Activated CD8-positive, alpha-beta memory T cell treated with anti-CD3 and anti-CD28 coated beads for 4 hours (primary cell): ENCODE measurements around the gene GINS3.
"Not testable (repeated sequence)": the region's sequence is repeated elsewhere in the genome, so short reads cannot be mapped to it uniquely, and the experiment has no call there.

Source experiments
- DNase-seq, 2 donors: peaks; one replicate each; pipeline ENCODE4 v3.0.0-alpha.2; 2020; ENCODE audit warnings: low read depth in 2 of 2

Gene GINS3

DNA sequence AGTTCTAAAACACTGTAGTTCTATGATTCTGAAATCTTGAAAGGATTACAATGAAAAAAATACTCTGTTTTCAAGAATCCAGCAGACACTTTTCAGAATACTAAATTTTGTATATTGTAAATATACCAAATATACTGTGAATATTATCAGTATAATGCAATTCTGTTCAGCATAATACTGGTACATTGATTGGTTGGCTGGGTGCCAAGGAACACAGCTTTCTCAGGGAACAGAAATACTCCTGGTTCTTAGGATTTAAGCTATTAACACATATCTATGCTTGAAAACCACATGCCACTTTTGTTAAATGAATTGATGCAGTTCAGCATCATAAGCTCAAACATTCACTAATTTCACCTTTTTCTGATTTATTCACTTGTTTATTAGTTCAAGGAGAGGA, 2.5 kb upstream of the GINS3 start:
- DNase-seq: no peak

DNA sequence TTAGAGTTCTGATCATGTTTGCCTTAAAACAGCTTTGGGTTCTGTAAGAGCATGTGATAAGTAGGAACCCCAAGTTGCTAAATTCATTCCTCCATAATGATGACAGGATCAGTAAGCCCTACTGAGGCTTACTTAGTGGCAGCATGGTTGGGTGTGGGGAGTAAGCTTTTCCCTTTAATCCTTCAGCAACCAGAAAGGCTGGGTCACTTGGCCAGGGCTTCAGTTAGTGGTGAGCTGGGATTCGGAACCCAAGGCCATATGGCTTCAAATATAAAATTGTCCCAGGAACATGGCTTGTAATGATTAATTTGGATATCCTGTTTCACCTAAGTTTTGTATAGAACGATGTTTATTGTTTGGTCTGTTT, 850 bp downstream of the GINS3 start:
- no peak for DNase-seq

DNA sequence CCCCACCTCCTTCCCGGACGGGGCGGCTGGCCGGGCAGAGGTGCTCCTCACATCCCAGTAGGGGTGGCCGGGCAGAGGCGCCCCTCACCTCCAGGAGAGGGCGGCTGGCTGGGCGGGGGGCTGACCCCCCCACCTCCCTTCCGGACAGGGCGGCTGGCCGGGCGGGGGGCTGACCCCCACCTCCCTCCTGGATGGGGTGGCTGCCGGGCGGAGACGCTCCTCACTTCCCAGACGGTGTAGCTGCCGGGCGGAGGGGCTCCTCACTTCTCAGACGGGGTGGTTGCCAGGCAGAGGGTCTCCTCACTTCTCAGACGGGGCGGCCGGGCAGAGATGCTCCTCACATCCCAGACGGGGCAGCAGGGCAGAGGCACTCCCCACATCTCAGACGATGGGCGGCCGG, 4.6 kb downstream of the GINS3 start:
- DNase-seq: not testable (repeated sequence)

DNA sequence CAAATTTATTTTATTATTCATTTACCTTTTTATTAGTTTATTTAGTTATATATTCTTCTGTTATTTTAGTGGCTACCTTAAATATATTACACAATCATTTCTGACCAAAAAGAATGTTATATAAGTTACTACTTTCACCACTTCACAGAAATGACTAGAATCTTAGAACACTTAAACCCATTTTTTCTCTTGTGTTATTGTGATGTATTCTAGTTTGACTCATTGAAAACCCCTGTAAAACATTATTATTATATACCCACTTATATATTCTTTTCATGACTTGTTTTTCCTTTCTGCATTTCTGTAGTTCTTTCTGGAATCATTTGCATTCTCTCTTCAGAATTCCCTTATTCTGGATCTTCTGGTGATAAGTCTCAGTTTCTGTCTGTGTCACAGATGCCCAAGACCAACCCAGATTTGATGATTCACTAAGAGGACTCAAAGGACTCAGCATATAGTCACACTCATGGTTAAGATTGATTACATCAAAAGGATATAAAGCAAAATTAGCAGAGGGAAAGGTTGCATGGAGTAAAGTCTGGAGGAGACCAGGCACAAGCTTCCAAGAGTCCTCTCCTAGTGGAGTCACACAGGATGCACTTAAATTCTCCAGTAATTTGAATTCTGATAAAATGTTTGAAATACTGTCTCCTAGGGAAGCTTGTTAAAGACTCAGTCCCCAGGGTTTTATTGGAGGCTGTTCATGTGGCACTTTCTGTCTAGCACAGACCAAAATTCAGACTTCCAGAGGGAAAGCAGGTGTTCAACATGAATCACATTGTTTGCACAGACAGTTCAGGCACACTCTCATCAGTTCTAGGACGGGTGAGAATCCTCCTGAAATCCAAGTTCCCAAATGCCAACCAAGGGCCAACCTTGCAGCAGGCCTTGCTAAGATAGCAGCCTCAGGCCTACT, 7.7 kb downstream of the GINS3 start:
- DNase-seq: no peak

DNA sequence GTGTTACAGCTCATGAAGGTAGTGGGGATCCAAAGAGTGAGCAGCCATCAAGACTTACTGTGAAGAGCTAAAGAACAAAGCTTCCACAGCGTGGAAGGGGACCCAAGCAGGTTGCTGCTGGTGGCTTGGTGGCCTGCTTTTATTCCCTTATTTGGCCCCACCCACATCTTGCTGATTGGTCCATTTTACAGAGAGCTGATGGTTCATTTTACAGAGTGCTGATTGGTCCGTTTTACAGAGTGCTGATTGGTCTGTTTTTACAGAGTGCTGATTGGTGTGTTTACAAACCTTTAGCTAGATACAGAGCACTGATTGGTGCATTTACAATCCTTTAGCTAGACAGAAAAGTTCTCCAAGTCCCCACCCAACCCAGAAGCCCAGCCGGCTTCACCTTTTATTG, 9.0 kb downstream of the GINS3 start:
- DNase-seq: not testable (repeated sequence)

DNA sequence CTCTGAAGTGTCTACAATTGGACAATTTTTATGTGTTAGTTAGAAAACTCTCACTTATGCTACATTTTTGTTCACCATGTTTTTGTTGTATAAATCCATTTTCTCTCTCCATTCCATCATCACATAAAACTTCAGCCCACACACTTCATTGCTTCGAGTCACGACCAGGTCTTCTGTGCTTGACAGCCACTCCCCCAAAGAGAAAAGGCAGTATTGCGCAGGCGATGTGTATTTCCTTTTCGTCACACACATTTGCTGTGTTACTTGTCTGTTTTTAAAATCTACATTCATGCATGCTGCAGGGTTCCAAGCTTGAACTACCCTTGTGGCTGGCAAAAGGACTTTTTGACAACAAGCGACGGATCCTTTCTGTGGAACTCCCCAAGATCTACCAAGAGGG, 10.5 kb downstream of the GINS3 start:
- no peak for DNase-seq

DNA sequence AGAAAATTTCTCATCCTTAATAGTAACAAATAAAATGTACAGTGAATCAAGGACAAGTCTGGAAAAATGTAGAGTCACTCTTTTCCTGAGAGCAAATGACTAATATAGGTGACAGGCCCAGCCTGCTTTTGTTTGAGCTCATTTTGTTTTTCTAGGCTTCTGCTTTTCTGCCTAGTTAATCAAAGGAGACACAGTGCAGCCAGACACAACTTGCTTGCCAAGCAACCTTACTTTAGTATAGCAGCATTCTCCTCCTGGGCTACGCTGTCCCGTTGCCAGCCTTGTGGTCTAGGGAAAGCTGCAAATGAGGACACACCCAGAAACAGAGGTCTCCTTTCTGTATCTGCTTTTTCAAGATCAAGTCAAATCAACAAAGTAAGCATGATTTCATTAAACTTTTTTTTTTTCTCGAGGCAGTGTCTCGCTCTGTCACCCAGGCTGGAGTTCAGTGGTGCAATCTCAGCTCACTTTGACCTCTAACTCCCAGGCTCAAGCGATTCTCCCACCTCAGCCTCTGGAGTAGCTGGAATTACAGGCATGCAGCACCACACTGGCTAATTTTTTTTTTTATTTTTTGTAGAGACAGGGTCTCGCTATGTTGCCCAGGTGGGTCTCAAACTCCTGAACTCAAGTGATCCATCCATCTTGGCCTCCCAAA, 17.2 kb downstream of the GINS3 start:
- DNase-seq: no peak

DNA sequence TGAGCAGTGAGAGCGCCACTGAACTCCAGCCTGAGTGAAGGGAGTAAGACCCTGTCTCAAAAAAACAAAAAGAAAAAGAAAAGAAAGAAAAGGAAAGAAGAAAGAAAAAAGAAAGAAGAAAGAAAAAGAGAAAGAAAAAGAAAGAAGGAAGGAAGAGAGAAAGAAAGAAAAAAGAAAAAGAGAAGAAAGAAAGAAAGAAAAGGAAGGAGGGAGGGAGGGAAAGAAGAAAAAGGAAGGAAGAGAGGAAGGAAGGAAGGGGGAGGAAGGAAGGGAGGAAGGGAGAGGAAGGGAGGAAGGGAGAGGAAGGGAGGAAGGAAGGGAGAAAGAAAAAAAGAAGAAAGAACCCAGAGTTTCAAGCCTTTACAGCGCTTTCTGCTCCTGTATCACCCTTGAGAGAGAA, 19.1 kb downstream of the GINS3 start:
- no peak for DNase-seq

DNA sequence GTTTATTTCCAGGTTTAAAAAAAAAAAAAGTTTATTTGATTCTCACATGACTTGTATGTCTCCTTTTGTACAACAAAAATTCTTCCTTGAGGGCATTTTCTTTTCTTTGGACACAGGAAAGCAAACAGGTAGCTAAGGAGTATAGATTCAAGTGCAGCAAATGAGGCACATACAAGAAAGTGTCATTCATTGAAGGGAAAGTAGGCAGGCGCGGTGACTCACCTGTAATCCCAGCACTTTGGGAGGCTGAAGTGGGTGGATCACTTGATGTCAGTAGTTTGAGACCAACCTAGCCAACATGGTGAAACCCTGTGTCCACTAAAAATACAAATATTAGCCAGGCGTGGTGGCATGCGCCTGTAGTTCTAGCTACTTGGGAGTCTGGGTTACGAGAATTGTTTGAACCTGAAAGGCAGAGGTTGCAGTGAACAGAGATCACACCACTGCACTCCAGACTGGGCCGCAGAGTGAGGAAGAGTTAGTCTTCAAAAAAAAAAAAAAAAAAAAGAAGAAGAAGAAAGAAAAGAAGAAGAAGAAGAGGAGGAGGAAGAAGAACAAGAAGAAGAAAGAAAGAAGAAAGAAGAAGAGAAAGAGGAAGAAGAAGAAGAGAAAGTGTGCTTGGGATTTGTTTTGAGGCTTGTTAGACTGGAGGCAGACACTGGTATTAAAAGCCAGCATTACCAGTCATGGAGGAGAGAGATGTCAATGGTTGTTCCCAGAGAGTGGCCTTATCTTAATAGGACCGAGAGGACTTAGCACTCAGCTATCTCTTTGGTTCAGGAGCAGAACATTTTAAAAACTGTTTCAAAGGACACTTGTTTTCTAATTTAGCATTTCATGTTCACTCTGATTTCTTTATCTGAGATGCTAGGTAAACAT, 19.7 kb downstream of the GINS3 start:
- DNase-seq: no peak

DNA sequence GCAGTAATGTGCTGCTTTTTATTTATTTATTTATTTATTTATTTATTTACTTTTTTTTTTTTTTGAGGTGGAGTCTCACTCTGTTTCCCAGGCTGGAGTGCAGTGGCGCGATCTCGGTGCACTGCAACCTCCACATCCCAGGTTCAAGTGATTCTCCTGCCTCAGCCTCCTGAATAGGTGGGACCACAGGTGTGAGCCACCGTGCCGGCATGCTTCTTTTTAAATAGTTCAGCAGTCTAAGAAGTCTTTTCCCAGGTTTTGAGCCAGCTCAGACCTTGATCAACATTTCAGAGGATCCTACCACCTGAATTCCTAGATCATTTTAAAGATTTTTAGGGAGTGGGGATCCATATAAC, 20.3 kb downstream of the GINS3 start:
- DNase-seq: not testable (repeated sequence)

DNA sequence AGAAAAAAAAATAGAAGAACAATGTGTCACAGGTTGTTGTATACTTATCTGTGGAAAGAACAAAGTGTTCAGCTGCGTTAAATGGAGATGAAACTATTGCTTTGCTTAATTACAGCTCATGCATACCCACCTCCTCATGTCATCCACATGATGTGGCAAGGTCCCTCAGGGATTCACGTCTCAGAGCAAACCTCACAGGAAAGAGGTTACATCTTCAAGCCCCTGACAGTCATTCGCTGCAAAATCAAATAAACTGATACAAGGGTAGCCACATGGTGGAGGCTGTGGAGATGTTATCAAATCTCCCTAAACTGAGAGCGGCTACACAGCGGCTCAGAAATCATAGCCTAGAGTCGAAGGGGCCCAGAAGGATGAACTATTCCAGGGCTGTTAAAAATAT, 21.1 kb downstream of the GINS3 start:
- no peak for DNase-seq

DNA sequence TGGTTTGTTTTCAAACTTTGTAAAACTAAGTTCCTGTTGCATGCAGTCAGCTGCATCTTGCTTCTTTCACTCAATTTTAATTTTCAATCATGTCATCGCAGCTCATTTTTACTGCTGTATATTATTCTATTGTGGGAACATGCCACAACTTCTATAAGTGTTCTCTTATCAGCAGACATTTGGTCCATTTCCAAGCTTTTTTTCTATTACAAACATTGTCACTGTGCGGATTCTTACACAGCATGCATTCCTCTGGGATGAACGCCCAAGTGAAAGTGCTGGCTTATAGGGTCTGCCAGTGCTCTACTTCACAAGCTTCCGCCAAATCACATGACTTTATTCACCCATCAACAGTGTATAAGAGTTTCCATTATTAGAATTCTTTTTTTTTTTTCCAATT, 22.7 kb downstream of the GINS3 start:
- no peak for DNase-seq

DNA sequence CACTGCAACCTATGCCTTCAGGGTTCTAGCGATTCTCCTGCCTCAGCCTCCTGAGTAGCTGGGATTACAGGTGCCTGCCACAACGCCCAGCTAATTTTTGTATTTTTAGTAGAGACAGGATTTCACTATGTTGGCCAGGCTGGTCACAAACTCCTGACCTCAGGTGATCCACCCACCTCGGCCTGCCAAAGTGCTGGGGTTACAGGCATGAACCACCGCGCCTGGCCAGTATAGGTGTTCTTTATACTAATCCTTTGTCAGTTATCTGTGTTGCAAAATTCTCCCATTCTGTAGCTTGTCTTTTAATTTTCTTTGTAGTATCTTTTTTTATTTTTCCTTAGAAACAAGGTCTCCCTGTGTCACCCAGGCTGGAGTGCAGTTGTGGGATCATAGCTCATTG, 23.7 kb downstream of the GINS3 start:
- not testable (repeated sequence) for DNase-seq

DNA sequence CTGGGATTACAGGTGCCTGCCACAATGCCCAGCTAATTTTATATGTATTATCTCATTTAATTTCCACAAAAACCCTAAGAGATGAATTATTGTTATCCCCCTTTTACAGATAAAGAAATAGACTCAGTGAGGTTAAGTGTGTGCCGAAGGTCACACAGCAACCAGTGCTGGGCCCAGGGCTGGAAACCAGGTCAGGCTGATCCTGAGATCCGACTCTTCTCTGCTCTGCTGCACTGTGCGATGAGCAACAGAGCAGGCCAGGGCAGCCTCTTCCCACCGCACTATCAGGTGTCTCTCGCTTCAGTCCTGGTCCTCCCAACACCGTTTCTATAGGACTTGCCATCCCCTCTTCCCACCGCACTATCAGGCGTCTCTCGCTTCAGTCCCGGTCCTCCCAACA, 24.8 kb downstream of the GINS3 start:
- DNase-seq: no peak

DNA sequence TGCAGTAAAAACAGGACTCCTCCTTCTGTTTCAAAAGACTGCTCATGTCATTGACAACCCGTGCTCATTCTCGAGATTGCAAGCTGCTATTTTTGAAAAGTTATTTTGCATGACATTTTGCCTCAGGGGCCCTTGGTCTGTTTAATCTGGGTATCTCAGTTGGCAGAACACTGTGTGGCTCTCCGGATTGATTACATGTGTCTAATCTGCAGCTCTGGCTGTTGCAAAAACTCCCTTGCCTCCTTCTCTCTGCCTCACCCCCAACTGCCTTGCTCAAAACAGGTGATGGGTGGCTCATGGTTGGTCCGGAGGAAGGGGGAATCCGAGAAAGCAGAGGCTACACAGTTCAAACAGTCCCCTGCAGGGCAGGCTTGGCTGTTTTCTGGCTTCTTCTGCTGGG, 25.3 kb downstream of the GINS3 start:
- no peak for DNase-seq

DNA sequence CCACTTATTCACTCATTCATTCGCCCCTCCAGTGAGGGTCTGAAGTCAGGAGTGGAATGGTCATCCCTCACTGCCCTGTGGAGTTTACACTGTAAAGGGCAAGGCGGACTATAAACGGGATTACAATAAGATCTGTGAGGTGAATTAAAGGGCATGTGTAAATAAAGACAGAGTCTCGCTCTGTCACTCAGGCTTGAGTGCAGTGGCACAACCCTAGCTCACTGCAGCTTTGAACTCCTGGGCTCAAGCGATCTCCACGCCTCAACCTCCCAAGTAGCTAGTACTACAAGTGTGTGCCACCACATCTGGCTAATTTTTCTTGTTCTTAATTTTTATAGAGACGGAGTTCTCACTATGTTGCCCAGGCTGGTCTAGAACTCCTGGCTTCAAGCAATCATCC, 25.8 kb downstream of the GINS3 start:
- DNase-seq: no peak

DNA sequence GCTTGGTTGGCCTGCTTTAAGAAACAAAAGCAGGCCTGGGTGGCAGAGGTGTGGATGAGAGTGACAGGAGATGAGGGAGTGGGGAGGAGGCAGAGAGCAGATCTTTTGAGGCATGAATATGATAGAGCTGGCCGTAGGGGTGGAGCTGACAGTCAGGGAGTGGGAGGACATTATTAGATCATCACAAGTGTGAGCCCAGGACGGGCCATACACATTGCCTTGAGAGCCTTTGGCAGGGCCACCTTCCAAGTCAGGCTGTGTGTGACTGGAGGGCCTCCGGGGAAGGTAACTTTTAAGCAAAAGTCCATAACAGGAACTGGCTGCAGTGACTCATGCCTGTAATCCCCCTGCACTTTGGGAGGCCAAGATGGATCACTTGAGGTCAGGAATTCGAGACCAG, 26.3 kb downstream of the GINS3 start:
- no peak for DNase-seq

DNA sequence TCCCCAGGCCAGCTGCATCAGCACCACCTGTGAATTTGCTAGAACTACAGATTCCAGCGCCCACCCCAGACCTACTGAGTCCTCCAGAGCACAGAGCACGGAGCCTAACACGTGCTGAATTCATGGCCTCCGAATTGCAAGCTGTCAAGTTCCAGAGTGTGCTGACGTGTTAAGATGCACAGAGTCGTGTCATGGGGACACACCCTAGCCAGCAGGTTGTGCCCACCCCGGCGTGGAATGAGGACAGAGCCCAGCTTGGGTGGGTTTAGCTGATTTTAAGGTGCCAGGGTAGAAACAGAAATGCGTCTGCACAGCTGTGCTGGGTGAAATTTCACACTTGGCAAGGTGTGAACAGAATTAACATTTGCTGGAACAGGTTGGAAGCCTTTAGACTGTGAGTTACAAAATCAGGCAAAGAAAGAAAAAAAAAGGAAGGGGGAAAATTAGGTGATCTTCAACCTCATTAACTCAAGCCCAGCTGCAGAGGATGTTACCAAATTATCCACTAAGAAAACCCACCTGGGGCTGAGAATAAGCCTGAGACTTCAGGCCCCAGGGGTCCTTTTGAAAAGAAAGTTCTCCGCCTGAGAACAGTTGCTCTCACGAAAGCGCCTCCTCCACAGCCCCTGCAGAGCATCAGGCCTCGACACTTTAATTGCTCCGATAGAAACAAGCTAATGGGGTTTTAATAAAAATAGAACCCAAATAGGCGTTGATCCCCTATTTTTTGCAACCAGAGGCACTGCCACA, 27.1 kb downstream of the GINS3 start:
- no peak for DNase-seq

DNA sequence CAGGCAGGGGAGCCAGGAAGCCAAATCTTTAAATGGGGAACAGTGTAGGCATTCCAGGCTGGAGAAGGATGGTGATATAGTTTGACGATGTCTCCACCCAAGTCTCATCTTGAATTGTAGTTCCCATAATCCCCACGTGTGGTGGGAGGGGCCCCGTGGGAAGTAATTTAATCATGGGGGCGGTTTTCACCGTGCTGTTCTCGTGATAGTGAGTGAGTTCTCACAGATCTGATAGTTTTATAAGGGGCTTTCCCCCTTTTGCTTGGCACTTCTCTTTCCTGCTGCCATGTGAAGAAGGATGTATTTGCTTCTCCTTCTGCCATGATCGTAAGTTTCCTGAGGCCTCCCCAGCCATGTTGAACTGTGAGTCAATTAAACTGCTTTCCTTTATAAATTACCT, 28.8 kb downstream of the GINS3 start:
- DNase-seq: no peak

DNA sequence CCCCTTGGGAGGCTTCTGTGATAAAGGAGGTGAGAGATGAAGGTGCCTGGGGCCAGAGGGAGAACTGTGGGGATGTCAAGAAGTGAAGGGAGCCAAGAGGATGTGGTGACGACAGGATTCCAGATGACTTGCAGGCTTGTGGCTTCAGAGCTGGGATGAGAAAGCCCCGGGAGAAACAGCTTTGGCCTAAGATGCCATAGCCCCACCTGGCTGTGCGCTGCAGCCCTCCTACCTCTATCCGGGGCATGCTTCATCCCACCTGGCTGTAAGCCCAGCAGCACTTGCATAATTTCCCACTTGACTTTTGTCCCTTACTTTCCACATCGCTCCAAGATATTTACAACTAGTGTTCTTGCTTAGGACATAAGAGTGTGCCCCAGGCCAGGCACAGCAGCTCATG, 29.3 kb downstream of the GINS3 start:
- no peak for DNase-seq

DNA sequence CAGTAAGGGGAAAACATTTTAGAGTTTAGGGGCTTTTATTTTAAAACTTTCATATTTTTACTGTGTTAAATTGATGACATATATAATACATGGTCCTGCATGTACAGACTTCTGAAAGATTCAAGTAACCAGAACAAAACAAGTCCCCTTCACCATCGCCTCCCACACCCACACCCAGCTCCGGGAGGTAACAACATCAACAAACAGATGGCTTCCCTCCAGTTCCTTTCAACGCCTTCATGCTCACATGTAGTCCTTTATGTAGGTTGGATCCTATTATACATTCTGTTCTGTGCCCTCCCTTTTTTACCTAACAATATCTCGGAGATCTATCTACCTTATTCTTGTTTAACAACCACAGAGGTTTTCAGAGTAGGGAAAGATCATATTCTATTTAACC, 30.5 kb downstream of the GINS3 start:
- no peak for DNase-seq

DNA sequence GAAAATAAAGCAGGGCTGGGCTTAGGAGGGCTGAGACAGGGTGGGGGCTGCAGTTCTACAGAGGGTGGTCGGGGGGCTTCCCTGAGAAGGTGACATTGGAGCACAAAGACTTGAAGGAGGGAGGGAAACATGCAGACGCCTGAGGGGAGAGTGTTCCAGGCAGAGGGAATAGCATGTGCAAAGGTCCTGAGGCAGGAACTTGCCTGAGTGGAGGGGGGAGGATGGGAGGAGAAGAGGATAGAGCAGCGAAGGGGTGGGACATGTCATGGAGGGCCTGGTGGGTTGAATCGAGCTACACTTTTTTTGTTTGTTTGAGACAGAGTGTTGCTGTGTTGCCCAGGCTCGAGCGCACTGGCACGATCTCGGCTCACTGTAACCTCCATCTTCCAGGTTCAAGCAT, 33.0 kb downstream of the GINS3 start:
- no peak for DNase-seq
